CMK (cell line): Measurements from ENCODE around the gene ZNF829.

Experiments
- DNase-seq: peaks from one replicate; pipeline ENCODE4 v3.0.0-alpha.2; 2010; ENCODE audit warnings: low read depth

The ZNF829 gene

DNA sequence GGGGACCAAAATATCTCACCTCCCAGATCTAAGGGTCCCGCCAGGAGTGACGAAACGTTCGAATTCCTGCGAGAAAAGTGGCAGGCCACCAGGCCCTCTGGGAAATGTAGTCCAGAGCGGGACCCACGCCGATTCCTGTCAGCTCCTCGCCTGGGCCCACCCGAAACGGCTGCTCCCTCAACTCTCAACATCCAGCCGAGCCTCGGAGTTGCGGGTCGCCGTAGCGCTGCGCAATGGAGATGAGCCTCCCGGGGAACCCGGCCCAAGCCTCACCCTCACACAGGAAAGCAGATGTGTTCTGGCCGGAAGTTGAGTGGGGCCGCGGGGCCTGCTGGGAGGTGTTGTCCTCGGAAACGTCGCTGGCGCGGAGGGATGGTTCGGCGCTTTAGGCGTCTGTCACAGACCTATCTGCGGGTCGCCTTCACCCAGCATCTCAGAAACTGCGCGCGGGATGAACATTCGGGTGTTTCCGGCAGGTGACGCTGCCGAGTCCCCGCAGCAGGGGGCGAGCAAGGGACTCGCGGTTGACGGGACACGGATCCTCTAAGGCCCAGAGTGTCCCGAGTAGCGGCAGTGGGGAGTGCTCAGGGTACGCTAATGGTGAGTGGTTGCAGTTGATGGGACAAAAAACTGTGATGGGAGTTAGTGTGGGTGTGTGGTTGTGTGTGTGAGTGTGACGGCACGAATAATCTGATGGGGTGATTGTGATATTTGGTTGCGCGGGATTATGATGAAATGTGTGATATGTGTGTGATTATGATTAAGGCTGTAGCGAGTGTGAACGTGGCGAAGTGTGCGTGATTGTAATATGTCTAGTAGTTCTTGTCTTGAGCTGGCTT lies at the start of gene ZNF829, which contains the start of gene ZNF568:
TSS of gene ZNF829 (minus strand) at position 300 of the 839 bp plus-strand sequence. CDS start 1,124 bp downstream, outside the sequence.
TSS of gene ZNF568 (plus strand) at position 341 of the 839 bp plus-strand sequence. CDS start 6,439 bp downstream, outside the sequence.
- DNase-seq: peak; percentile 70

GRCh38 chr19:36963280-36963679 lies 47.2 kb upstream of the ZNF829 start:
- DNase-seq: no peak

DNA sequence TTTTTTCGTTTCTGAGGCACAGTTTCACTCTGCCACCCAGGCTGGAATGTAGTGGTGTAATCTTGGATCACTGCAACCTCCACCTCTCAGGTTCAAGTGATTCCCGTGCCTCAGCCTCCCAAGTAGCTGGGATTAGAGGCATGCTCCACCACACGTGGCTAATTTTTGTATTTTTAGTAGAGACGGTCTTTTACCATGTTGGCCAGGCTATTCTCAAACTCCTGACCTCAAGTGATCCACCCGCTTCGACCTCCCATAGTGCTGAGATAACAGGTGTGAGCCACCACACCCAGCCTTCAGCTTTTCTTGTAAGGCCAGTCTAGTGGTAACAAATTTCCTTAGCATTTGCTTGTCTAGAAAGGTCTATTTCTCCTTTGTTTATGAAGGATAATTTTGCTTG lies 46.3 kb upstream of the ZNF829 start:
- no peak for DNase-seq

- no peak for DNase-seq
Measured at GRCh38 chr19:36950335-36951119, 34.4 kb upstream of the ZNF829 start.

- peak; percentile 20 for DNase-seq
Measured at GRCh38 chr19:36939153-36939552, 23.1 kb upstream of the ZNF829 start.

GRCh38 chr19:36931684-36932083 lies 15.6 kb upstream of the ZNF829 start:
- DNase-seq: no peak

GRCh38 chr19:36918090-36918489 lies 2.0 kb upstream of the ZNF829 start:
- no peak for DNase-seq

DNA sequence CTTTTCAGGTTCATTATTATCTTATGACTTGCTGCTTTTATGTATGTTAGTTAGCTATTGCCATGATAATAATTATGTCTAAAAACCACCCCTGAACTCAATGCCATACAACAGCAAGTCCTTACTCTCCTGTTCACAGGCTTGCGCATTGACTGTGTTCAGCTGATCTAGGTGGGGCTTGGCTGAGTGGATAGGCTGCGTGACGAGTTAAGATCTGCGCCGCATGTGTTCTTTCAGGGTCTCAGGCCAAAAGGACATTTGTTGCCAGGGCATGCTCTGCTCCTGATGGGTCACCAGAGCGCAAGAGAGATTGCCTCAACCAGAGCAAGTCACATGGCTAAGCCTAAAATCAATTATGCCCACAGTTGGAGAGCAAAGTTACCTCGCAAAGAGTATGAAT lies 900 bp upstream of the ZNF829 start:
- no peak for DNase-seq

DNA sequence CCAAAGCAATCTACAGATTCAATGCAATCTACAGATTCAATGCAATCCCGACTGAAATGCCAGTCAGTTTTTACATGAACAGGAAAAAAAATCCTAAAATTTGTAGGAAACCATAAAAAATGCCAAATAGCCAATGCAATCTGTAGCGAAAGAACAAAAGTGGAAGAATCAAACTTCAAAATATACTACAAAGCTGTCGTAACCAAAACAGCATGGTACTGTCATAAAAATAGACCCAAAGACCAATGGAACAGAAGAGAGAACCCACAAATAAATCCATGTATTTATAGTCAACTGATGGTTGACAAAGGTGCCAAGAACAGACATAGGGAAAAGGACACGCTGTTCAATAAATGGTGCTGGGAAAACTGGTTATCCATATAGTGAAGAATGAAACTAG lies 17.7 kb downstream of the ZNF829 start:
- DNase-seq: no peak

DNA sequence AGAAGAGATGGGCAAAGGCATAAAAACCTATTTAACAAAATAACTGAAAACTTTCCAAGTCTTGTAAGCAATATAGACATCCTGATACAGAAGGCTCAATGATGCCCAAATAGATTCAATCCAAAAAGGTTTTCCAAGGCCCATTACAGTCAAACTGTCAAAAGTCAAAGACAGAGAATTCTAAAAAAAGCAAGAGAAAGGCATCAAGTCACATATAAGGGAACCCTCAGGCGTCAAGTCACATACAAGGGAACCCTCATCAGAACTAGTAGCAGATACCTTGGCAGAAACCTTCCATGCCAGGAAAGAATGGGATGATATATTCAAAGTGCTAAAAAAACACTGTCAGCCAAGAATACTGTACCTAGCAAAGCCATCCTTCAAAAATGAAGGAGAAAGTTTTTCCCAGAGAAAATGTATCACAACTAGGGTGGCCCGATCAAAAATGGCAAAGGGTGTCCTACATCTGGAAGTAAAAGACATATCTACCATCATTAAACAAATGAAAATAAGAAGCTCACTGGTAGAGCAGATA lies 21.2 kb downstream of the ZNF829 start:
- no peak for DNase-seq

- DNase-seq: no peak
Measured at GRCh38 chr19:36891768-36892357, 24.2 kb downstream of the ZNF829 start.

DNA sequence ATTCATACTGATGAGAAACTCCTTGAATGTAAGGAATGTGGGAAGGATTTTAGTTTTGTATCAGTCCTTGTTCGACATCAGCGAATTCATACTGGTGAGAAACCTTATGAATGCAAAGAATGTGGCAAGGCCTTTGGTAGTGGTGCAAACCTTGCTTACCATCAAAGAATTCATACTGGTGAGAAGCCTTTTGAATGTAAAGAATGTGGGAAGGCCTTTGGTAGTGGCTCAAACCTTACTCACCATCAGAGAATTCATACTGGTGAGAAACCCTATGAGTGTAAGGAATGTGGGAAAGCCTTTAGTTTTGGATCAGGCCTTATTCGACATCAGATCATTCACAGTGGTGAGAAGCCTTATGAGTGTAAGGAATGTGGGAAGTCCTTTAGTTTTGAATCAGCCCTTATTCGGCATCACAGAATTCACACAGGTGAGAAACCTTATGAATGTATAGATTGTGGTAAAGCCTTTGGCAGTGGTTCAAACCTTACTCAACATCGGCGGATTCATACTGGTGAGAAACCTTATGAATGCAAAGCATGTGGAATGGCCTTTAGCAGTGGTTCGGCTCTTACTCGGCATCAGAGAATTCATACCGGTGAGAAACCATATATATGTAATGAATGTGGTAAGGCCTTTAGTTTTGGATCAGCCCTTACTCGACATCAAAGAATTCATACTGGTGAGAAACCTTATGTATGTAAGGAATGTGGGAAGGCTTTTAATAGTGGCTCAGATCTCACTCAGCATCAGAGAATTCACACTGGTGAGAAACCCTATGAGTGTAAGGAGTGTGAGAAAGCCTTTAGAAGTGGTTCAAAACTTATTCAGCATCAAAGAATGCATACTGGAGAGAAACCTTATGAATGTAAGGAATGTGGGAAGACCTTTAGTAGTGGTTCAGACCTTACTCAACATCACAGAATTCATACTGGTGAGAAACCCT lies 38.8 kb downstream of the ZNF829 start:
- no peak for DNase-seq

DNA sequence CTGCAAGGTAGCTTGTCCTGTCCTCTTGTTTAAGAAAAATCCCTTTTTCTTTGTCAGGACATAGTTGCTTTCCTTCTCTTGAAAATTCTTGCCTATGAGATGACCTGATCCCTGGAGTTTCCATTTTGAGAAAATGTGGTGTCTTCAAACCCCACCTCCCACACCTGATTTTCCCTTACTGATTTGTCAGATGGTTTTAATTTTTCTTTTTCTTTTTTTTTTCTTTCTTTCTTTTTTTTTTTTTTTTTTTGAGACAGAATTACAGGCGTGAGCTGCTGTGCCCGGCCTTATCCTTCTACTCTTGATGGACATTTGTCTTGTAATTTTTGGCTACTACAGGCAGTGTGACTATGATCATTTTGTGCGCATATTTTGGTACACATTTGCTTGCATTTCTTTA lies 64.2 kb downstream of the ZNF829 start:
- DNase-seq: no peak

- peak; percentile 87 for DNase-seq
Measured at GRCh38 chr19:36850559-36851442, 65.3 kb downstream of the ZNF829 start, which contains the start of gene ZNF345. TSS of gene ZNF345 (plus strand) at chr19:36850876. CDS start at chr19:36876831, 25,955 bp downstream.

- DNase-seq: peak; percentile 75
Measured at GRCh38 chr19:36849701-36850558, 66.2 kb downstream of the ZNF829 start.

- DNase-seq: no peak
Measured at GRCh38 chr19:36847968-36848367, 68.1 kb downstream of the ZNF829 start.

- DNase-seq: no peak
Measured at GRCh38 chr19:36838784-36839324, 77.2 kb downstream of the ZNF829 start.
